K562 (cell line): ENCODE data around the gene PPP4R1. TPM values are rescaled to one million over a fixed set of nuclear protein-coding genes. Genes with fewer than 3 reads are reported as not detected.

Experiments
- AFF4 ChIP-seq: sonication (generic); formaldehyde crosslinking; IDR thresholded peaks from 2 replicates; pipeline ENCODE4 v1.8.0; 2023; ENCODE audit warnings: mild to moderate bottlenecking, missing genetic modification reagents
- ATF1 ChIP-seq, 2 experiments: fragments of 450-650 bp in 1 of 2; IDR thresholded peaks; 2 replicates each; pipeline ENCODE4 v1.6.1; 2016; ENCODE audit warnings: missing compliant biosample characterization in 1 of 2, missing genetic modification characterization in 1 of 2
- ESRRA ChIP-seq: fragments of 450-650 bp; IDR thresholded peaks from 2 replicates; pipeline ENCODE4 v1.6.1; 2014; ENCODE audit warnings: low read depth, mild to moderate bottlenecking, moderate library complexity, borderline replicate concordance
- HDAC3 ChIP-seq: fragments of 450-650 bp; IDR thresholded peaks from 2 replicates; pipeline ENCODE4 v1.6.1; 2018; ENCODE audit warnings: borderline replicate concordance, mild to moderate bottlenecking, moderate library complexity; ENCODE audit not compliant: partially characterized antibody
- HIVEP1 ChIP-seq: fragments of 250-450 bp; sonication (Bioruptor Pico); IDR thresholded peaks from 2 replicates; pipeline ENCODE4 v1.4.0; 2020; ENCODE audit warnings: mild to moderate bottlenecking
- JUN ChIP-seq, 2 experiments: sonication (generic) in 1 of 2; formaldehyde crosslinking in 1 of 2; IDR thresholded peaks; 2 replicates each; pipeline versions ENCODE4 v1.6.1 to v1.8.0; 2012 to 2022; ENCODE audit warnings: borderline replicate concordance in 2 of 2, mild to moderate bottlenecking in 2 of 2, improper control_type of control experiment in 1 of 2, low read depth in 1 of 2, low read length in 1 of 2, missing genetic modification reagents in 1 of 2
- KDM1A ChIP-seq, 2 experiments: fragments of 450-650 bp; IDR thresholded peaks; 2 replicates each; pipeline ENCODE4 v1.6.1; 2016; ENCODE audit warnings: mild to moderate bottlenecking in 2 of 2
- POLR3G ChIP-seq: IDR thresholded peaks from 2 replicates; pipeline ENCODE4 v1.6.1; 2011; ENCODE audit not compliant: insufficient read length, insufficient replicate concordance; ENCODE audit errors: extremely low read depth
- RAD51 ChIP-seq: fragments of 450-650 bp; IDR thresholded peaks from 2 replicates; pipeline ENCODE4 v1.7.1; 2016; ENCODE audit warnings: low read depth, mild to moderate bottlenecking, borderline replicate concordance
- SRF ChIP-seq, 2 experiments: fragments of 250-450, 450-650 bp in 1 of 2; sonication (Bioruptor Pico) in 1 of 2; sonication (generic) in 1 of 2; formaldehyde crosslinking; IDR thresholded peaks; 2 replicates each; pipeline versions ENCODE4 v1.5.0 to v1.5.1; 2020 to 2022; ENCODE audit warnings: mild to moderate bottlenecking in 1 of 2, missing genetic modification reagents in 1 of 2
- STAG1 ChIP-seq: sonication (generic); formaldehyde crosslinking; IDR thresholded peaks from 2 replicates; pipeline ENCODE4 v1.5.0; 2020; ENCODE audit warnings: missing genetic modification reagents, borderline replicate concordance
- THRB ChIP-seq: fragments of 450-650 bp; formaldehyde crosslinking; conservative IDR thresholded peaks from 2 replicates; pipeline ENCODE4 v1.4.0; 2022; ENCODE audit warnings: mild to moderate bottlenecking, missing genetic modification characterization
- TSC22D4 ChIP-seq: fragments of 450-650 bp; IDR thresholded peaks from 2 replicates; pipeline ENCODE4 v1.6.1; 2016; ENCODE audit warnings: missing genetic modification characterization, missing biosample characterization, control low read depth
- ZNF121 ChIP-seq: sonication (generic); formaldehyde crosslinking; conservative IDR thresholded peaks from 2 replicates; pipeline ENCODE4 v1.8.0; 2022; ENCODE audit warnings: missing genetic modification reagents
- ZNF146 ChIP-seq: IDR thresholded peaks from one replicate; pipeline ENCODE4 v1.6.1; 2018; ENCODE audit warnings: missing compliant biosample characterization; ENCODE audit not compliant: unreplicated experiment
- ZNF324 ChIP-seq: fragments of 250-450 bp; sonication (Bioruptor Pico); IDR thresholded peaks from 2 replicates; pipeline ENCODE4 v1.4.0; 2020; ENCODE audit warnings: mild to moderate bottlenecking
- ZNF398 ChIP-seq: fragments of 250-450 bp; sonication (Bioruptor Pico); IDR thresholded peaks from 2 replicates; pipeline ENCODE4 v1.8.0; 2021; ENCODE audit warnings: moderate library complexity, mild to moderate bottlenecking, inconsistent platforms
- ZNF512 ChIP-seq: IDR thresholded peaks from 2 replicates; pipeline ENCODE4 v1.6.1; 2016; ENCODE audit warnings: missing genetic modification characterization, missing compliant biosample characterization
- ZNF696 ChIP-seq: fragments of 250-450 bp; sonication (Bioruptor Pico); conservative IDR thresholded peaks from 2 replicates; pipeline ENCODE4 v1.4.0; 2020; ENCODE audit warnings: mild to moderate bottlenecking, moderate library complexity
- polyA plus RNA-seq, 8 experiments: library from polyadenylated mRNA; depleted of rRNA in 4 of 8; stranded (reverse) in 5 of 8; unstranded in 3 of 8; fragments of >200 nt; fragmentation: Nextera tagmentation in 2 of 8; fragmentation: Illumina TruSeq in 1 of 8; extraction: Ambion mirVana in 2 of 8; extraction: Trizol in 1 of 8; gene quantifications; 2 replicates each; pipeline versions ENCODE4 v1.2.1 to v1.2.3, GENCODE V29; 2011 to 2014; ENCODE audit warnings: inconsistent platforms in 1 of 8, missing spikeins in 1 of 8
- total RNA-seq, 7 experiments: library from RNA; depleted of rRNA in 6 of 7; stranded (reverse); fragments of >200 nt in 6 of 7; fragmentation: Illumina TruSeq in 2 of 7; extraction: Trizol in 2 of 7; gene quantifications; 2 replicates each; pipeline versions ENCODE4 v1.2.1 to v1.2.3, GENCODE V29; 2011 to 2021; ENCODE audit warnings: low replicate concordance in 1 of 7

Gene PPP4R1
- total and polyA plus RNA-seq, 9 of the 15 experiments (the other 6 are each of a cell fraction or from before 2014, with no cell fraction given) = 23.5 to 136 (median 84.5) TPM

GRCh38 chr18:9575558-9575957, 38.8 kb downstream of the PPP4R1 start (continued):
- no peak for TF ChIP-seq TSC22D4
- no peak for TF ChIP-seq AFF4 (CRISPR knock-in tag)
- no peak for TF ChIP-seq THRB (CRISPR knock-in tag)
- peak; percentile 56; the same call in 1 of the 2 replicates for TF ChIP-seq STAG1 (CRISPR knock-in tag)
- TF ChIP-seq ATF1 (CRISPR knock-in tag; IDR thresholded peaks at IDR 0.05) = no peak
- peak; percentile 69 for TF ChIP-seq ATF1 (tag; IDR thresholded peaks at IDR 0.05)
- TF ChIP-seq KDM1A (IDR thresholded peaks at IDR 0.05) = no peak
- 0 out of 2 replicates have a peak, but pooled peaks have one; percentile 30 for TF ChIP-seq JUN (IDR thresholded peaks at IDR 0.05; ENCODE audit: borderline replicate concordance, low read depth, low read length)
- no peak for TF ChIP-seq JUN (CRISPR knock-in tag; IDR thresholded peaks at IDR 0.05; ENCODE audit: borderline replicate concordance)
- TF ChIP-seq HIVEP1 (CRISPR knock-in tag) = no peak
- TF ChIP-seq ZNF398 = no peak
- peak; percentile 21 for TF ChIP-seq HDAC3
- TF ChIP-seq ZNF324 = no peak
- TF ChIP-seq ZNF121 (CRISPR knock-in tag) = no peak
- TF ChIP-seq POLR3G = no peak
- TF ChIP-seq RAD51 = no peak
- TF ChIP-seq SRF (CRISPR knock-in tag; IDR thresholded peaks at IDR 0.05) = no peak
- peak; percentile 64; the same call in 1 of the 2 replicates for TF ChIP-seq ESRRA
- no peak for TF ChIP-seq ZNF146 (CRISPR knock-in tag)
- no peak for TF ChIP-seq ZNF512 (tag)
- no peak for TF ChIP-seq ZNF696
